MM.1S (cell line): Measurements from ENCODE around the gene SLC11A1.

Source experiments
- EZH2 ChIP-seq: fragments of 300-600 bp; sonication (generic); optimal IDR thresholded peaks from 2 replicates; pipeline ENCODE3; 2017; ENCODE audit warnings: low read depth, mild to moderate bottlenecking, antibody characterized with exemption, low read length, mixed read lengths
- EZH2phosphoT487 ChIP-seq: fragments of 300-600 bp; sonication (generic); IDR thresholded peaks from 2 replicates; pipeline ENCODE4 v1.6.1; 2018; ENCODE audit warnings: antibody characterized with exemption, low read length
- TF ChIP-seq, protein P1 (sequence below): fragments of 300-600 bp; sonication (generic); IDR thresholded peaks from 2 replicates; pipeline ENCODE4 v1.5.1; 2016; ENCODE audit warnings: antibody characterized with exemption, low read length, mixed read lengths

DNA sequence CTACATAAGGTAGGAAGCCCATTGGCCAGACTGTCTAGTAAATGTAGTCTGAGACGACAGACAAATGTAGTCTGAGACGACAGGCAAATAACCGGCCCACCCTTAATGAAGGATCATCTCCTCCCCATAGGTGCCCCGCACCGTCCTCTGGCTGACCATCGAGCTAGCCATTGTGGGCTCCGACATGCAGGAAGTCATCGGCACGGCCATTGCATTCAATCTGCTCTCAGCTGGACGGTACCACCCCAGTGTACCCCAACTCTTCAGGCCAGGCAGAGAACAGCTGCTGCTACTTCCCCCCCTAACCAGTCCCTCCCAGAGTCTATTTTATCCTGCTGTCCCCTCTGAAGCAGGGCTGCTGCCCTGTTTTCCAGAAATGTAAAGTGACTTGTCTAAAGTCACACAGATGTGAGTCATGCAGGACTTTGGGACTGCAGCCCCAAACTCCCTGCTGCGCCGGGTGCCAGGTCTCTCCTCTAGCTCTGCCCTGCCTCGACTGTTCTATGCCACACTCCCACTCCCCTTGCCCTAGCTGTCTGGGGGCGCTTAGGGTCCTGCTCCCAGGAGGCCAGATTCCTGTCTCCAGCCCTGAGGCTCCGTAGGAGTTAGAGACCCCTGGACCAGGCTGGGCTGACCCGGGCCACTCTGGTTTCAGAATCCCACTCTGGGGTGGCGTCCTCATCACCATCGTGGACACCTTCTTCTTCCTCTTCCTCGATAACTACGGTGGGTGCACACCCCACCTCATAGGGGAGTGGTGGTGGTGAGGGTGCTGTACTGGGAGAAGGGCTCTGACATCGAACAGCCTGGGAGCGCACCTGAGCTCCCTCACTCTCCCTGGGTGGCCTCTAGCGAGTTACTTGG, 4.7 kb downstream of the SLC11A1 start:
- TF ChIP-seq, protein P1, sequence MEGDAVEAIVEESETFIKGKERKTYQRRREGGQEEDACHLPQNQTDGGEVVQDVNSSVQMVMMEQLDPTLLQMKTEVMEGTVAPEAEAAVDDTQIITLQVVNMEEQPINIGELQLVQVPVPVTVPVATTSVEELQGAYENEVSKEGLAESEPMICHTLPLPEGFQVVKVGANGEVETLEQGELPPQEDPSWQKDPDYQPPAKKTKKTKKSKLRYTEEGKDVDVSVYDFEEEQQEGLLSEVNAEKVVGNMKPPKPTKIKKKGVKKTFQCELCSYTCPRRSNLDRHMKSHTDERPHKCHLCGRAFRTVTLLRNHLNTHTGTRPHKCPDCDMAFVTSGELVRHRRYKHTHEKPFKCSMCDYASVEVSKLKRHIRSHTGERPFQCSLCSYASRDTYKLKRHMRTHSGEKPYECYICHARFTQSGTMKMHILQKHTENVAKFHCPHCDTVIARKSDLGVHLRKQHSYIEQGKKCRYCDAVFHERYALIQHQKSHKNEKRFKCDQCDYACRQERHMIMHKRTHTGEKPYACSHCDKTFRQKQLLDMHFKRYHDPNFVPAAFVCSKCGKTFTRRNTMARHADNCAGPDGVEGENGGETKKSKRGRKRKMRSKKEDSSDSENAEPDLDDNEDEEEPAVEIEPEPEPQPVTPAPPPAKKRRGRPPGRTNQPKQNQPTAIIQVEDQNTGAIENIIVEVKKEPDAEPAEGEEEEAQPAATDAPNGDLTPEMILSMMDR, result no peak
- TF ChIP-seq EZH2 (no peak), EZH2phosphoT487 (no peak)
